CD4-positive, alpha-beta T cell treated with Interleukin-17A for 4 hours (primary cell): Measurements from ENCODE around the gene CCDC107.
"Not testable (repeated sequence)": the region's sequence is repeated elsewhere in the genome, so short reads cannot be mapped to it uniquely, and the experiment has no call there.

Experiments
- DNase-seq: peaks from one replicate; pipeline ENCODE4 v3.0.0-alpha.2; 2020; ENCODE audit warnings: mixed read lengths

Gene CCDC107

GRCh38 chr9:35638751-35639150 lies 19.3 kb upstream of the CCDC107 start:
- peak; percentile 63 for DNase-seq

- not testable (repeated sequence) for DNase-seq
Observed at GRCh38 chr9:35639225-35639624, 18.9 kb upstream of the CCDC107 start.

- DNase-seq, result no peak
Observed at GRCh38 chr9:35639631-35640030, 18.5 kb upstream of the CCDC107 start.

- not testable (repeated sequence) for DNase-seq
Observed at GRCh38 chr9:35640431-35640830, 17.7 kb upstream of the CCDC107 start.

GRCh38 chr9:35641478-35641877 lies 16.6 kb upstream of the CCDC107 start:
- DNase-seq, result not testable (repeated sequence)

- no peak for DNase-seq
Observed at GRCh38 chr9:35643046-35643445, 15.0 kb upstream of the CCDC107 start.

GRCh38 chr9:35645736-35646135 lies 12.4 kb upstream of the CCDC107 start:
- DNase-seq, result not testable (repeated sequence)

GRCh38 chr9:35646153-35646532 lies 11.9 kb upstream of the CCDC107 start:
- DNase-seq, result no peak

GRCh38 chr9:35646533-35647265 lies 11.4 kb upstream of the CCDC107 start:
- DNase-seq, result peak; percentile 91

GRCh38 chr9:35649431-35650340 lies 8.4 kb upstream of the CCDC107 start:
- peak; percentile 73 for DNase-seq

GRCh38 chr9:35650341-35651158 lies 7.5 kb upstream of the CCDC107 start, which contains the start of gene SIT1:
Gene SIT1, minus strand, starts transcription at chr9:35650931. Its CDS starts 78 bp downstream, at chr9:35650853.
- peak; percentile 67 for DNase-seq

- DNase-seq, result no peak
Observed at GRCh38 chr9:35651956-35652828, 5.9 kb upstream of the CCDC107 start.

- DNase-seq, result no peak
Observed at GRCh38 chr9:35652829-35653209, 5.3 kb upstream of the CCDC107 start.

- DNase-seq, result no peak
Observed at GRCh38 chr9:35653611-35654010, 4.5 kb upstream of the CCDC107 start.

GRCh38 chr9:35656348-35656747 lies 1.7 kb upstream of the CCDC107 start:
- no peak for DNase-seq

GRCh38 chr9:35656831-35657545 lies 1.1 kb upstream of the CCDC107 start:
- no peak for DNase-seq

GRCh38 chr9:35657546-35658136 lies 451 bp upstream of the CCDC107 start, which contains the start of gene RMRP:
Gene RMRP, minus strand, starts transcription at chr9:35658019.
- peak; percentile 85 for DNase-seq

GRCh38 chr9:35658968-35659220 lies 802 bp downstream of the CCDC107 start:
- DNase-seq, result no peak

GRCh38 chr9:35659340-35659739 lies 1.2 kb downstream of the CCDC107 start:
- no peak for DNase-seq

- no peak for DNase-seq
Observed at GRCh38 chr9:35660966-35661415, 2.9 kb downstream of the CCDC107 start.
